RWPE2 (cell line): ENCODE results near the gene ANAPC13.

ENCODE experiments used
- ATAC-seq: fragments of 200-7000 bp; cut with Tn5 transposase; 3 replicates; pipeline ENCODE4 v1.9.1; 2021; ENCODE audit warnings: low read depth
- DNase-seq: peaks from one replicate; pipeline ENCODE4 v3.0.0-alpha.2; 2020; ENCODE audit warnings: low spot score
- H3K27ac ChIP-seq: fragments of 450-650 bp; 2 replicates; pipeline ENCODE4 v1.5.1; 2017; ENCODE audit warnings: mild to moderate bottlenecking; ENCODE audit not compliant: poor library complexity, severe bottlenecking
- H3K27me3 ChIP-seq: fragments of 250-450 bp; sonication (Bioruptor Pico); 2 replicates; pipeline ENCODE4 v1.5.1; 2021; ENCODE audit warnings: mild to moderate bottlenecking, moderate library complexity; ENCODE audit not compliant: insufficient read depth, poor library complexity, severe bottlenecking
- H3K36me3 ChIP-seq: fragments of 250-450 bp; sonication (Bioruptor Pico); 2 replicates; pipeline ENCODE4 v1.5.1; 2020; ENCODE audit warnings: low read depth, mild to moderate bottlenecking, moderate library complexity
- H3K4me1 ChIP-seq: fragments of 250-450 bp; sonication (Bioruptor Pico); 2 replicates; pipeline ENCODE4 v1.5.1; 2021; ENCODE audit warnings: mild to moderate bottlenecking, moderate library complexity; ENCODE audit not compliant: insufficient read depth, poor library complexity, severe bottlenecking
- H3K4me3 ChIP-seq: fragments of 250-450 bp; sonication (Bioruptor Pico); 2 replicates; pipeline ENCODE4 v1.5.1; 2021; ENCODE audit warnings: mild to moderate bottlenecking, moderate library complexity; ENCODE audit not compliant: severe bottlenecking
- H3K9me3 ChIP-seq: fragments of 250-450 bp; sonication (Bioruptor Pico); 2 replicates; pipeline ENCODE4 v1.5.1; 2021; ENCODE audit warnings: mild to moderate bottlenecking, moderate library complexity; ENCODE audit not compliant: severe bottlenecking
- CTCF ChIP-seq: fragments of 450-650 bp; IDR thresholded peaks from one replicate; pipeline ENCODE4 v1.5.1; 2017; ENCODE audit warnings: mild to moderate bottlenecking, moderate library complexity; ENCODE audit not compliant: poor library complexity, severe bottlenecking

ANAPC13 gene

GRCh38 chr3:134485718-134486576 lies at the start of gene ANAPC13, which contains the start of gene CEP63:
Gene ANAPC13, minus strand, starts transcription at chr3:134485985. Its CDS starts 3,081 bp downstream, at chr3:134482904.
Gene CEP63, plus strand, starts transcription at chr3:134486057. Its CDS starts 9,264 bp downstream, at chr3:134495321.
- Histone ChIP-seq H3K4me1 (peaks cover 18% of the 10 kb centered on the region), H3K4me3 (peak within 1 kb of the TSS; percentile 64), H3K36me3 (peaks cover 22% of the 10 kb centered on the region), H3K27me3 (no peaks in the 10 kb centered on the region), H3K9me3 (no peaks in the 10 kb centered on the region), H3K27ac (peak within 1 kb of the TSS; percentile 87)
- peak; percentile 83 for ATAC-seq
- DNase-seq = peak; percentile 94
- no peak for TF ChIP-seq CTCF

- peaks cover 22% of the 10 kb centered on the region for H3K36me3 ChIP-seq
- ATAC-seq (no peak), DNase-seq (no peak)
- no peak overlapping the region for H3K27ac ChIP-seq
- H3K4me1 ChIP-seq = no peaks in the 10 kb centered on the region
- no peak overlapping the region for H3K4me3 ChIP-seq
- no peaks in the 10 kb centered on the region for H3K27me3 ChIP-seq
- no peaks in the 10 kb centered on the region for H3K9me3 ChIP-seq
- no peak for TF ChIP-seq CTCF
Measured at GRCh38 chr3:134535186-134535970, 49.6 kb upstream of the ANAPC13 start.

- H3K27me3 ChIP-seq = no peaks in the 10 kb centered on the region
- ATAC-seq (no peak), DNase-seq (no peak)
- no peak overlapping the region for H3K4me3 ChIP-seq
- H3K27ac ChIP-seq = no peak overlapping the region
- peaks cover 14% of the 10 kb centered on the region for H3K36me3 ChIP-seq
- no peaks in the 10 kb centered on the region for H3K9me3 ChIP-seq
- TF ChIP-seq CTCF = no peak
- H3K4me1 ChIP-seq = no peaks in the 10 kb centered on the region
Measured at GRCh38 chr3:134533493-134533892, 47.7 kb upstream of the ANAPC13 start.

- H3K9me3 ChIP-seq = peaks cover 2% of the 10 kb centered on the region
- no peak for TF ChIP-seq CTCF
- H3K27ac ChIP-seq = no peak overlapping the region
- H3K27me3 ChIP-seq = no peaks in the 10 kb centered on the region
- H3K36me3 ChIP-seq = peaks cover 2% of the 10 kb centered on the region; the same call in 1 of the 2 replicates
- DNase-seq = no peak
- ATAC-seq = no peak
- no peak overlapping the region for H3K4me3 ChIP-seq
- no peaks in the 10 kb centered on the region for H3K4me1 ChIP-seq
Measured at GRCh38 chr3:134527538-134528186, 41.9 kb upstream of the ANAPC13 start.
